Ovary (tissue), 3 donors: ENCODE measurements around the gene NEK4.

Source experiments
- POLR2A ChIP-seq: fragments of 450-650 bp; IDR thresholded peaks from one replicate; pipeline ENCODE4 v1.6.1; 2017; ENCODE audit warnings: antibody characterized with exemption, mild to moderate bottlenecking, moderate library complexity
- TF ChIP-seq, protein P1 (sequence below), 3 donors: fragments of 450-650 bp in 2 of 3; fragments of 200-600 bp in 1 of 3; IDR thresholded peaks; one replicate each; pipeline versions ENCODE4 v1.5.1 to v1.8.0; 2016 to 2022; ENCODE audit warnings: antibody characterized with exemption in 3 of 3, mild to moderate bottlenecking in 1 of 3
- donor health status: DM: no; HTN: no; CAD: no.

DNA sequence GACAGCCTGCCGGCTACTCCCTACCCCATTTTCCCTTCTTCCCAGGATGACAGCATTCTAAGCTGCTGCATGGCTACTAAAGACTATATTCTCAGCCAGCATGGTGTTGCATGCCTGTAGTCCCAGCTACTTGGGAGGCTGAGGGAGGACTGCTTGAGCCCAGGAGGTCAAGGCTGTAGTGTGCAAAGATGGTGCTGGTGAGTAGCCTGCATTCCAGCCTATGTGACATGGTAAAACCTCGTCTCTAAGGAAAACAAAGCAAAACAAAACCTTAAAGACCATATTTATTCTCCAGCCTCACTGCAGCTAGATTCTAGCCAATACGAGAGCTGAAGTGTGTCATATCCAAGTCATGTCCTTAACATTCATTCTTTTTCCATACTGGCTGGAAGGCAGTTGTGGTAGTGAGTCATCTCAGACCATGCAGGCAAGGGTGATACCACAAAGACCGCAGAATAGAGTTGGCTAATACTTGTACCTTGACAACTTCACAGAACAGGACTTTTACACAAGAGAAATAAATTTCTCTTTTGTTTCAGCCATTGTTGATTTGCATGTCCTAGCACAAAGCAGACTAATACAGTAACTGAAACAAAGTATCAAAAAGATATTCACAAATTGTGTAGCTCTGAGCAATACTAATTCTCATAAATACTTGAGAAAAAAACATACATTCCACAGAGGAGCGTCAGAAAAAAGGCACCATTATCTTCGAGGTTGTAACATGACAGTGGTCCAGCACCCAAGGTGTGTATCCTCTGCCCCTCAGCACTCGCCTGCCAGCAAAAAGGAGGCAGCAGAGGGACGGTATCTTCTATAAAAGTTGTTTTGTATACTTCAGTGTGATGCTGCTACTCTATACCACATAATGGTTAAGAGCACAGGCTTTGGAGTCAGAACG lies 99.9 kb downstream of the NEK4 start:
- TF ChIP-seq, protein P1, sequence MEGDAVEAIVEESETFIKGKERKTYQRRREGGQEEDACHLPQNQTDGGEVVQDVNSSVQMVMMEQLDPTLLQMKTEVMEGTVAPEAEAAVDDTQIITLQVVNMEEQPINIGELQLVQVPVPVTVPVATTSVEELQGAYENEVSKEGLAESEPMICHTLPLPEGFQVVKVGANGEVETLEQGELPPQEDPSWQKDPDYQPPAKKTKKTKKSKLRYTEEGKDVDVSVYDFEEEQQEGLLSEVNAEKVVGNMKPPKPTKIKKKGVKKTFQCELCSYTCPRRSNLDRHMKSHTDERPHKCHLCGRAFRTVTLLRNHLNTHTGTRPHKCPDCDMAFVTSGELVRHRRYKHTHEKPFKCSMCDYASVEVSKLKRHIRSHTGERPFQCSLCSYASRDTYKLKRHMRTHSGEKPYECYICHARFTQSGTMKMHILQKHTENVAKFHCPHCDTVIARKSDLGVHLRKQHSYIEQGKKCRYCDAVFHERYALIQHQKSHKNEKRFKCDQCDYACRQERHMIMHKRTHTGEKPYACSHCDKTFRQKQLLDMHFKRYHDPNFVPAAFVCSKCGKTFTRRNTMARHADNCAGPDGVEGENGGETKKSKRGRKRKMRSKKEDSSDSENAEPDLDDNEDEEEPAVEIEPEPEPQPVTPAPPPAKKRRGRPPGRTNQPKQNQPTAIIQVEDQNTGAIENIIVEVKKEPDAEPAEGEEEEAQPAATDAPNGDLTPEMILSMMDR (IDR thresholded peaks at IDR 0.05), result no peak
- no peak for TF ChIP-seq POLR2A
